ENCODE data around the gene PSD.

Gene PSD

DNA sequence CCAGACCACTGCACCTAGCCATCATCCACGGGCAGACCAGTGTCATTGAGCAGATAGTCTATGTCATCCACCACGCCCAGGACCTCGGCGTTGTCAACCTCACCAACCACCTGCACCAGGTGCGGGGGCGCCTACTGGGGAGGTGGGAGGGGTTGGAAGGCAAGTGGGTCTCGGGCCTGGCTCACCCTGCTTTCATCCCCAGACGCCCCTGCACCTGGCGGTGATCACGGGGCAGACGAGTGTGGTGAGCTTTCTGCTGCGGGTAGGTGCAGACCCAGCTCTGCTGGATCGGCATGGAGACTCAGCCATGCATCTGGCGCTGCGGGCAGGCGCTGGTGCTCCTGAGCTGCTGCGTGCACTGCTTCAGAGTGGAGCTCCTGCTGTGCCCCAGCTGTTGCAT is 18.5 kb downstream of the PSD start:
- no peak for DNase-seq (ENCODE audit: insufficient read length, low spot score)
- no peak for TF ChIP-seq POLR2A (IDR thresholded peaks at IDR 0.05; ENCODE audit: low read depth, low read length)

DNA sequence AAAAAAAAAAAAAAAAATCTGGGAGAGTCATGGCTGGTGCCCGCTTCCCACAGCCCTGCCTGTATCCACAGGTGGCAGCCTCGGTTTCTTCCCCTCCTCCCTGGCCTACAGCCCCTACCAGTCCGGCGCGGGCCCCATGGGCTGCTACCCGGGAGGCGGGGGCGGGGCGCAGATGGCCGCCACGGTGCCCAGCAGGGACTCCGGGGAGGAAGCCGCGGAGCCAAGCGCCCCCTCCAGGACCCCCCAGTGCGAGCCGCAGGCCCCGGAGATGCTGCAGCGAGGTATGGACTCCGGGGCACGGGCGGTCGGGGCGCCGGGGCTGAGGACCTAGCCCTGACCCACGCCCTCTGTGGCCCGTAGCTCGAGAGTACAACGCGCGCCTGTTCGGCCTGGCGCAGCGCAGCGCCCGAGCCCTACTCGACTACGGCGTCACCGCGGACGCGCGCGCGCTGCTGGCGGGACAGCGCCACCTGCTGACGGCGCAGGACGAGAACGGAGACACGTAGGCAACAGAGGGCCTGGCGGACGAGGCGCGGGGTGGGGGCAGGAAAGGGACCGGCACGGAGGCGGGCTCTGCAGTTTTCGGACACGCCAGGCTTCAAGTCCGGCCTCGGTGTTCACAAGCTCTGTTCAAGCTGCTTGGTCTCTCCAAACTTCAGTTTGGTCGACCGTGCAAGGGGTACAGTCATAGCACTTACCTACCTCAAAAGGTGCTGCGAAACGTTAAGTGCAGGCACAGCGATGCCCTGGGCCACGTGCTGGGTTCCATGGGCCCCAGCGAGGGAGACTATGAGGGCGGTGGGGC is 19.2 kb downstream of the PSD start:
- peak; percentile 54 for TF ChIP-seq POLR2A (IDR thresholded peaks at IDR 0.05; ENCODE audit: low read depth, low read length)
- peak; percentile 93 for DNase-seq (ENCODE audit: insufficient read length, low spot score)
- FAIRE-seq, result no peak

More for the DNA sequence above, 18.5 kb downstream of the PSD start:
- no peak for FAIRE-seq

DNA sequence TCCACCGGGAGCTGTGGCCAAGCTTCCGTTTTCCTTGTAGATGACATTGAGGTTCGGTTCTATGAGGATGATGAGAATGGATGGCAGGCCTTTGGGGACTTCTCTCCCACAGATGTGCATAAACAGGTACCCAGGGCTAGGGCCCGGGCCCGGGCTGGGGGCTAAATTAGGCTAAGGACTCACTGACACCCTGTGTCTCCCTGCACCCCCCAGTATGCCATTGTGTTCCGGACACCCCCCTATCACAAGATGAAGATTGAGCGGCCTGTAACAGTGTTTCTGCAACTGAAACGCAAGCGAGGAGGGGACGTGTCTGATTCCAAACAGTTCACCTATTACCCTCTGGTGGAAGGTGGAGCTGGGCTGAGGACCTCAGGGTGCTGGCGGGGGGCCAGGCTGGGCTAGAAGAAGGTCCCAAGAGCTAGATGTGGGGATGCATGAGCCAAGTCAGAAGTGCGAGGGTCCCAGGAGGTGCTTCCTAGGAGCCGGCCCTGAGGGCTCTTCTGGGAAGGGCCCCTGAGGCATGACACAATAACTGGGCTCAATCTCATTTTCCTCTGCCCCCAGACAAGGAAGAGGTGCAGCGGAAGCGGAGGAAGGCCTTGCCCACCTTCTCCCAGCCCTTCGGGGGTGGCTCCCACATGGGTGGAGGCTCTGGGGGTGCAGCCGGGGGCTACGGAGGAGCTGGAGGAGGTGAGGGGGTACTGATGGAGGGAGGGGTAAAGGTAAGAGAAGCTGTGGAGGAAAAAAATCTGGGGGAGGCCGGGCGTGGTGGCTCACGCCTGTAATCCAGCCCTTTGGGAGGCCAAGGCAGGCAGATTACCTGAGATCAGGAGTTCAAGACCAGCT is 20.2 kb downstream of the PSD start:
- no peak for TF ChIP-seq POLR2A (IDR thresholded peaks at IDR 0.05; ENCODE audit: low read depth, low read length)
- FAIRE-seq (no peak), DNase-seq (ENCODE audit: insufficient read length, low spot score) (no peak)

DNA sequence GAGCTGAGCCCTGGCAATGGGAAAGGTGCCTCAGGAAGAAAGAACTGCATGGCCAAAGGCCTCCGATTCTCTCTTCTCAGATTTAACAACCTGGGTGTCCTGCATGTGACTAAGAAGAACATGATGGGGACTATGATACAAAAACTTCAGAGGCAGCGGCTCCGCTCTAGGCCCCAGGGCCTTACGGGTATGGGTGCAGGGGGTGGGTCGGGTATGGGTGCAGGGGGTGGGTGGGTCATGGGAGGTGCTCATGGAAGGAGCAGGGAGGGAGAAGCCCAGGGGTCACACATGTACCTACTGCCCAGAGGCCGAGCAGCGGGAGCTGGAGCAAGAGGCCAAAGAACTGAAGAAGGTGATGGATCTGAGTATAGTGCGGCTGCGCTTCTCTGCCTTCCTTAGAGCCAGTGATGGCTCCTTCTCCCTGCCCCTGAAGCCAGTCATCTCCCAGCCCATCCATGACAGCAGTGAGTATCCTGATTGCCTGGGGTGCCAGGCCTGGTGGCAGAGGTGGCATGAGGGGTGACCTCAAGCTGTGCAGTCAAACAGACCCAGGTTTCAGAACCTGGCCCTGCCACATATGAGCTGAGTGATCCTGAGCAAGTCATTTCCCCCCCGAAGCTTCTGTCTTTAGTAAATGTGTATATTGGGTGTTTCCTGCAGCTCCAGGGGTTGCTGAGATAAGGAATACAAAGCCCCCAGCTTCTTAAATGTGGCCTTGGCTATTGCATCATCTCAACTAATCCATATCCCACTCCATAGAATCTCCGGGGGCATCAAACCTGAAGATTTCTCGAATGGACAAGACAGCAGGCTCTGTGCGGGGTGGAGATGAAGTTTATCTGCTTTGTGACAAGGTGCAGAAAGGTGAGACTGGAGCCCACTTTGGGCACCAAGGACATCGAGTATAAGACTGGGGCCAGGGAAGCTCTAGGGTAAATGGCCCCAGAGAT is 21.1 kb downstream of the PSD start:
- no peak for TF ChIP-seq POLR2A (IDR thresholded peaks at IDR 0.05; ENCODE audit: low read depth, low read length)
- DNase-seq (ENCODE audit: insufficient read length, low spot score), result no peak
- FAIRE-seq, result no peak

DNA sequence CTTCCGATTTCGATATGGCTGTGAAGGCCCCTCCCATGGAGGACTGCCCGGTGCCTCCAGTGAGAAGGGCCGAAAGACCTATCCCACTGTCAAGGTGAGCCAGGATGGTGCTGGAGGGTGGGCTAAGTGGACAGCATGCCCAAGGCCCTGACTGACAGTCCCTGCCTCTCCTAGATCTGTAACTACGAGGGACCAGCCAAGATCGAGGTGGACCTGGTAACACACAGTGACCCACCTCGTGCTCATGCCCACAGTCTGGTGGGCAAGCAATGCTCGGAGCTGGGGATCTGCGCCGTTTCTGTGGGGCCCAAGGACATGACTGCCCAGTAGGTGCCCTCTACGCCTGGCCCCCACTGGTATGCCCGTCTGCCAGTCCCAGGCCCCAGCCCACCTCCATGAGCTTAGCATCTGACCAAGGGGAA is 21.8 kb downstream of the PSD start:
- TF ChIP-seq POLR2A (IDR thresholded peaks at IDR 0.05; ENCODE audit: low read depth, low read length), result no peak
- FAIRE-seq (no peak), DNase-seq (ENCODE audit: insufficient read length, low spot score) (no peak)

DNA sequence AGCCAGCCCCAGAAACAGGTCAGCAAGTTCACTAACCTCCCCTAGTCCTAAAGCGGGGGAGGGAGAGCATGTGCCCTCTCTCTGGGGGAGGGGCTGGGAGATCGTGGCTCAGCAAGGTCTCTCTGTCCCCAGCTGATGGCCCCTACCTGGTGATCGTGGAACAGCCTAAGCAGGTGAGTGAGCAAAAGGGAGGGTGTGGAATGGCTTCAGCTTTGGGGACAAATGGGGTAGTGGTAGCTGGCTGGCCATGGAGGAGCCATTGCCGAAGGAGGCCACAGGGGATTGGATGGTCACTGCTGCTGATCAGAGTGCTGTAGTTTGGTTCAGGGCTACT is 22.3 kb downstream of the PSD start:
- DNase-seq (ENCODE audit: insufficient read length, low spot score) (no peak), FAIRE-seq (no peak)
- no peak for TF ChIP-seq POLR2A (IDR thresholded peaks at IDR 0.05; ENCODE audit: low read depth, low read length)

DNA sequence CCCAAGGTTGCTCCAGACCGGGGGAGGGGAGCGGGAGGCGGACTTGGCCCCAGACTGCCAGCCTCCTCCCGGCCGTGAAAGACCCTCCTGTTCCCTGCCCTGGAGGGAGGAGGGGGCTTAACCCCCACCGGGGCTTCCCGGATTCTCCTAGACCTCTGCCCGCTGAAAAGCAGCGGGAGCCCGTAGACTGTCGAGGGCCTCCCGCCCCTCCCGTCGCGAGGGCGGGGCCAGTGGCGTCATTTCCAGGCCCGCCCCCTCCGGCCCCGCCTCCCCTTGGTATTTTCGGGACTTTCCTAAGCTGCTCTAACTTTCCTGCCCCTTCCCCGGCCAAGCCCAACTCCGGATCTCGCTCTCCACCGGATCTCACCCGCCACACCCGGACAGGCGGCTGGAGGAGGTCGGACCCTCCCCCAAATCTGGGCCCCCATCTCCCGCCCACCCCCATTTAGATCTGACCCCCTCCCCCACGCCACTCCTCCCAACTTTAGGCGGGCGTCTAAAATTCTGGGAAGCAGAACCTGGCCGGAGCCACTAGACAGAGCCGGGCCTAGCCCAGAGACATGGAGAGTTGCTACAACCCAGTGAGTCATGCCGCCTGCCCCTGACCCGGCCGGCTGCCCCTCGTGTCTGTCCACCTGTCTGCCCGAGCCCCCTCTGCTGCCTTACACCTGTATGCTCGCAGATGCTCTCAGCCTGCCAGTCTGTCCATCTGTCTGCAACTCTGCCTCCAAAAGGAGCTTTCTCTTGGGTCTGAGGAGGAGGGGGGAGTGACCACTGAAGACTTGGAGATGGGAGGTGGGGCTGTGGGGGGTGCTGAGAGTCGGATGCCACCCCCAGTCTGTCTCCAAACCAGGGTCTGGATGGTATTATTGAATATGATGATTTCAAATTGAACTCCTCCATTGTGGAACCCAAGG is 22.9 kb downstream of the PSD start, which contains the start of gene NFKB2:
NFKB2 (plus strand) TSS at position 306 of the 917 bp plus-strand sequence; CDS start at position 561, 255 bp downstream.
- FAIRE-seq, result no peak
- peak; percentile 79 for DNase-seq (ENCODE audit: insufficient read length, low spot score)
- peak; percentile 59; the same call in 1 of the 2 replicates for TF ChIP-seq POLR2A (IDR thresholded peaks at IDR 0.05; ENCODE audit: low read depth, low read length)

DNA sequence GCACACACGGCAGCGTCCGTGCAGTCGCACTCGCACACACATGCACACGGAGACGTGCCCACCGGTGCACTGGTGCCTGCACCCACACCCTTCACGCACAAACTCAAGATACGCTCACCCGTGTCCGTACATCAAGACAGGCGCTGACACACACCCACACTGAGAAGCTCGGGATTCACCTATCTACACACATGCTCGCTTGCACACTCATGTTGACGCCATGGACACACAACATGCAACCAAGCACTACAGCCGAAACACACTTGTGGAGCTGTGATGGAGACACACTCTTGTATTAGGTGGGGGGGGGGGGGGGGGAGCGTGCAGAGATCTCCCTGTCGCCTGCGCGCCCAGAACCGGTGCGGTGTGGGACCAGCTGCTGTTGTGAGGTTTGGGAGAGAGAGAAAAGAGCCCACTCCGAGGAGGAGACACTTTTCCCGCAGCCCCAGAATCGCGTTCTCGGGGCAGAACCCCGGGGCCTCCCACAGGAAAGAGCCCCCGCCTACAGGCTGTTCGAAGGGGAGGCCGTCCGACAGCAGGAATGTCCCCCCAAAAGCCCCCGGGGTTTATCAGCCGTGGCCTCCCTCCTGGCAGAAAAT is 23.7 kb downstream of the PSD start:
- TF ChIP-seq POLR2A (IDR thresholded peaks at IDR 0.05; ENCODE audit: low read depth, low read length), result no peak
- FAIRE-seq (no peak), DNase-seq (ENCODE audit: insufficient read length, low spot score) (no peak)

DNA sequence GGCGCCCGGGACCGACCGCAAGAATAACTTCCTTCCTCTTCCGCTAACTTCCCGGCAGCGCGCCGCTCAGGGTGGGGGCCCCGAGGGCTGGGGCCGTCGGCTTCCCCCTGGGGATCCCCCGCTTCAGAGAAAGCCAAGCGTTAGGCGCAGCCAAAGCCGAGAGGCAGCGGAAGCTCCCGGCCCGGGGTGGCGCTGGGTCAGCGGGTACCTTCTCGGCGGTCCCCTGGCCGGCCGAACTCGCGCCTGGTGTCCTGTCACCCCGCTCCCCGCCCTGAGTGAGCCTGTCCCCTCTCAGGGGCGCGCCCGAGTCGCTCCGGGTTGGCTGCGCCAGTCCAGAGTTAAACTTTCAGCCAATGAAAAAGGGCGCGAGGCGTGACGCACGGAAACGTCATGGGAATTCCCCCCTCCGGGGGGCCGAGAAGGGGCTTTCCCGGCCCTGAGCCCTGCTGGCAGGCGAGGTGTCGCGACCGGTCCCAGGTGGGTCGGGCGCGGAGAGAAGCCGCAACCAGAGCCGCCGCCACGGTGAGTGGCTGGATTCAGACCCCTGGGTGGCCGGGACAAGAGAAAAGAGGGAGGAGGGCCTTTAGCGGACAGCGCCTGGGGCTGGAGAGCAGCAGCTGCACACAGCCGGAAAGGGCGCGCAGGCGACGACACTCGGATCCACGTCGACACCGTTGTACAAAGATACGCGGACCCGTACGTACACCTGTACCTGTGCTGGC is 24.3 kb downstream of the PSD start:
- FAIRE-seq (no peak), DNase-seq (ENCODE audit: insufficient read length, low spot score) (peak; percentile 96)
- TF ChIP-seq POLR2A (IDR thresholded peaks at IDR 0.05; ENCODE audit: low read depth, low read length), result 0 out of 2 replicates have a peak, but pooled peaks have one; percentile 36

DNA sequence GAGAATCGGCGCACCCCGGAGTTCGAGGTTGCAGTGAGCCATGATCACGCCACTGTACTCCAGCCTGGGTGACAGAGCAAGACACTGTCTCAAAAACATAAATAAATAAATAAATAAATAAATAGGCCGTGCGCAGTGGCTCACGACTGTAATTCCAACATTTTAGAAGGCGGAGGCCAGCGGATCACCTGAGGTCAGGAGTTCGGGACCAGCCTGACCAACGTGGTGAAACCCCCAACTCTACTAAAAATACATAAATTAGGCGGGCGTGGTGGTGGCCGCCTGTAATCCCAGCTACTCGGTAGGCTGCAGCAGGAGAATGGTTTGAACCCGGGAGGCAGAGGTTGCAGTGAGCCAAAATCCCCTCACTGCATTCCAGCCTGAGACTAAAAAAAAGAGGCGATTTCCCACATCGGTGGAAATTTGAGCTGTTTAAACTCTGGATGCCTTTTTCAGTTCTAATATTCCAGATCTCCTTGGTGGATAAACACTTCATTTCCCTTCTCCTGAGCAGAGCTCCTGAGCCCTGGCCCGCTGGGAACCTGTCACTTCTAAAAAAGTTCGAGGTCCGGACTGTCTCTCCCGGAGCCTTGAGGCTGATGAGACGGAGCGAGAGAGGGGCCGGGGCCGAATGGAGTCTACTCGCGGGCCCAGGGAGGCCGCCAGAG is 25.0 kb downstream of the PSD start:
- no peak for TF ChIP-seq POLR2A (IDR thresholded peaks at IDR 0.05; ENCODE audit: low read depth, low read length)
- FAIRE-seq, result no peak

DNA sequence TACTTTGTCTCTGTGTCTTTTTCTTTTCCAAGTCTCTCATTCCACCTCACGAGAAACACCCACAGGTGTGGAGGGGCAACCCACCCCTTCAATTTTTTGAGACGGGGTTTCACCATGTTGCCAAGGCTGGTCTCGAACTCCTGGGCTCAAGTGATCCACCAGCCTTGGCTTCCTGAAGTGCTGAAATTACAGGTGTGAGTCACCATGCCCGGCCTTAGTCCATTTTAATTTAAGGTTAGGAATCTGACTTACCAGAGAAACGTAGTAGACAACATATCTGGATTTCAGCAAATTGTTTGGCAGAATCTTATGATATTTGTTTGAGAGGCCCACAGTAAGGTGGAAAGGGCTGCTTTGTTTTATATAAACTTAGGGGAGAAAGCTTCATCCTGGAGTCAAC is 26.3 kb downstream of the PSD start:
- no peak for TF ChIP-seq POLR2A (IDR thresholded peaks at IDR 0.05; ENCODE audit: low read depth, low read length)
- FAIRE-seq (no peak), DNase-seq (ENCODE audit: insufficient read length, low spot score) (no peak)

More for the DNA sequence above, 25.0 kb downstream of the PSD start:
- no peak for DNase-seq (ENCODE audit: insufficient read length, low spot score)

All from H54 (cell line).